Astrocyte (in vitro differentiated cells and primary cell): Measurements from ENCODE around the gene ZFP36L1.

ENCODE experiments used
- EZH2 ChIP-seq: IDR thresholded peaks from 2 replicates; pipeline ENCODE4 v1.6.1; 2012; ENCODE audit warnings: mild to moderate bottlenecking, low read length, inconsistent platforms; ENCODE audit not compliant: insufficient read depth
- TF ChIP-seq, protein P1 (sequence below): IDR thresholded peaks from 2 replicates; pipeline ENCODE4 v1.5.1; 2011; ENCODE audit warnings: low read depth, mild to moderate bottlenecking, inconsistent platforms, low read length, moderate library complexity; ENCODE audit not compliant: insufficient read depth

DNA sequence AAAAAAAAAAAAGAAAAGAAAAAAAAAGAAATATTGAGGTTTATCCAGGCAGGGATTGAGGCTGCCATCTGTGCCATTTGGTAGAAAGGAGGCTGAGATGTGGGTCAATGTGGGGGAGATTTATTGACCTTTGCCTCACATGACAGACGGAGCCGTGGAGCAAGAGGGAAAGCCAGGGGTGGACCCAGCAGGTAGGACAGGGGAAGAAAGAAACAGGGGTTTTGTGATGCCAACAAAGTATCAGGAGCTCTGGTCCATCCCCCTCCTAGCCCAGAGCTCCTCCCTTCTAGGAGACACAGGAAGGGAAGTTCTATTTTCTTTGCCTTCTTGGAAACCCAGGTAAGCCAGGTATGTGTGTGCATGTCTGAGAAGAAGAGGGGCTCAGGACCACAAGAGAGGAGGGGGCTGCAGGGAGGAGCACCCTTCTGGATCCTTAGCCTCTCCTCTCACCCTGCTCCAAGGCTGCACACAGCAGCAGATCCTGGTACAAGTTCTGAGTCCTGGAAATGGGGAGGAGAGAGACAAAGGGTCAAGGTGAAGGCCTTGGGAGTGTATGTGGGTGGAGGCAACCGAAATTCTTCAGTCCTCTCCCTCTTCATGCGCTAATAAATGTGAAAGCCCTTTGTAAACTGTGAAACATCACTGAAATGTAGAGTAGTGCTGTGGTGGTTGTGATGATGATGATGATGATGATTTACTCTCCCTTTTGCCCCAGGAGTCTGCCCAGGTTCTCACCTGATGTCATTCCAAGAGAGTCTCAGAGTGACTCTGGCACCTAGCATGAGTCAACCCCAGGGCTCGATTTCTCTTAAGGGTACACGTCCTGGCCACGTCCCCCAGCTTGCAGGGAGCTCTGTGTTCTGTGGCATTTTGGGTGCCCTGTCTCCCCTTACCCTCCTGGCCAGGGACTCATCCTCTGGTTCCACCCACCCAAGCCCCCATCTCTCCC, 26.3 kb downstream of the ZFP36L1 start:
- TF ChIP-seq, protein P1, sequence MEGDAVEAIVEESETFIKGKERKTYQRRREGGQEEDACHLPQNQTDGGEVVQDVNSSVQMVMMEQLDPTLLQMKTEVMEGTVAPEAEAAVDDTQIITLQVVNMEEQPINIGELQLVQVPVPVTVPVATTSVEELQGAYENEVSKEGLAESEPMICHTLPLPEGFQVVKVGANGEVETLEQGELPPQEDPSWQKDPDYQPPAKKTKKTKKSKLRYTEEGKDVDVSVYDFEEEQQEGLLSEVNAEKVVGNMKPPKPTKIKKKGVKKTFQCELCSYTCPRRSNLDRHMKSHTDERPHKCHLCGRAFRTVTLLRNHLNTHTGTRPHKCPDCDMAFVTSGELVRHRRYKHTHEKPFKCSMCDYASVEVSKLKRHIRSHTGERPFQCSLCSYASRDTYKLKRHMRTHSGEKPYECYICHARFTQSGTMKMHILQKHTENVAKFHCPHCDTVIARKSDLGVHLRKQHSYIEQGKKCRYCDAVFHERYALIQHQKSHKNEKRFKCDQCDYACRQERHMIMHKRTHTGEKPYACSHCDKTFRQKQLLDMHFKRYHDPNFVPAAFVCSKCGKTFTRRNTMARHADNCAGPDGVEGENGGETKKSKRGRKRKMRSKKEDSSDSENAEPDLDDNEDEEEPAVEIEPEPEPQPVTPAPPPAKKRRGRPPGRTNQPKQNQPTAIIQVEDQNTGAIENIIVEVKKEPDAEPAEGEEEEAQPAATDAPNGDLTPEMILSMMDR, result no peak
- no peak for TF ChIP-seq EZH2
